ENCODE measurements around the gene DTHD1.

The DTHD1 gene

DNA sequence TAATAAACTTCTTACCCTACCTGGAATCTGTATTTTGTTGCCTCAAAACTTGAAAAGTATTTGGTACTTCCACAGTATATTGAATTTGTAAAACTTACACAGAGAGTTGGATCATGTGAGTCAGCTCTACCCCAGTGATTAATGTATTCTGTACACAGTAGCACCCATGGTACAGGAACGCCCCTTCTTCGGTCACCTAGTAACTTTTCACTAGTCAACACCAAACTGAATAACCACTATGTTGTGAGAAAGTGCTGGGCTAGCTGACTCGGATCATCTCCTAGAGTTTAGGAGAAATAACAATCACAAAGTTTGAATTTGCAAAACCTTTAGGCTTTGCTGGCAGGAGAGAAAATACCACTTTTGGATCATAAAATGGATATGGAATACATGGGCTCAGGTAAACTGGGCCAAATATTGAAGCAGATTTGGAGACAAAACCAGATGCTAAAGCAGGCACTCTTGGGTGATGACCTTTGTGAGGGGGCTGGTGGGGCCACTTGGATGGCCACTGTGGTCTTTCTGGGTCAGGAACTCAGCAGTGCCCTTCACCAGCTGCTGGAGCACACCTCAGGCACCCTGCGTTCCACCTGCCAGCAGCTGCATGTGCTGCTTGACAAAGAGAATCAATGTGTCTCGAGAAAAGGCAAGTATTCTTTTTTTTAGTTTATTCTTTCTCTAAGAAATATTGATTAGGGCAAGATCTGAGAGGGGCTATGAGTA lies at the start of gene DTHD1:
DTHD1 (plus strand) TSS at position 233 of the 723 bp plus-strand sequence; CDS start at position 376, 143 bp downstream.
- DNase-seq = no peak

DNA sequence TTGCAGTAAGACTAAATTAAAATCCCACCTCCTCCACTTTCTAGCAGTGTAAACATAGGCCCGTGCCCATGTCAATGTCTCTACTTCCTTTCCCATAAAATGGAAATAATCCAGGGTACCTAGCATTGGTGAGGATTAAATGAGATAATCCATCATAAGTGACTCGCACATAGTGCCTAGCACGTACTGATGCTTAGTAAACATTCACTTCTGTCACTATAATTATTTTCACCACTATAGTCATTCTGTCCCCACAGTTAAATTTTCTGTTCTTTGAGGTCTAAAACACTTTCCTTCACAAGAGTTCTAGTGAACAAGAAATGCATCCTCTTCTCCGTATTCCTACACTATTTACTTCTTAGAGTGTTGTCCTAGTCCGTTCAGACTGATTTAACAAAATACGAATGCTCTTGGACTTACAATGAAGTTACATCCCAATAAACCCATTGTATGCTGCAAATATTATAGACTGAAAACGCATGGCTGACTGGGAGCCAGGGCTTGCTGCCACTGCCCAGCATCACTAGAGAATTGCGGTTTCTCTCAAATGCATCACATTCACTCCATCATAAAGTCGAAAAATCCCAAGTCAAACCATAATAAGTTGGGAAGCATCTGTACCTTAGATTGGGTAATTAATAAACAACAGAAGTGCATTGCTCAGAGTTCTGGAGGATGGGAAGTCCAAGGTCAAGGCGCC lies 47.7 kb upstream of the DTHD1 start:
- DNase-seq = no peak

DNA sequence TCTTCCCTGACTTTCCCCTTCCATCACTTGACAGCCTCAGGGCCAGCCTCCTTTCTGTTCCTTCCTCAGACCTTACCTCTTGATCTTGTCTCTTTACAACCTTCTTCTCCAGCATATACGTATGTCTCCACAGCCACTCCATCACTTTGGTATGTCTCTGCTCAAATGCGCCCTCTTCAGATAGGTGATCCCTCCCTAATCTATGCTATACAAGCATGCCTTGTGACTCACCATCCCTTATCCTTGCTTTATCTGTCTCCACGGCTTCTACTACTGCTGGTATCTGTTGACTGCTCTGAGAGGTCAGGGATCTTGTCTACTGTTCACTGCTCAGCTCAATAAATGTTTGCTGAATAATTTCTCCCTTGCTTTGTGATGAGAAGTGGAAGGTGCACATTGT lies 46.1 kb upstream of the DTHD1 start:
- DNase-seq = no peak

DNA sequence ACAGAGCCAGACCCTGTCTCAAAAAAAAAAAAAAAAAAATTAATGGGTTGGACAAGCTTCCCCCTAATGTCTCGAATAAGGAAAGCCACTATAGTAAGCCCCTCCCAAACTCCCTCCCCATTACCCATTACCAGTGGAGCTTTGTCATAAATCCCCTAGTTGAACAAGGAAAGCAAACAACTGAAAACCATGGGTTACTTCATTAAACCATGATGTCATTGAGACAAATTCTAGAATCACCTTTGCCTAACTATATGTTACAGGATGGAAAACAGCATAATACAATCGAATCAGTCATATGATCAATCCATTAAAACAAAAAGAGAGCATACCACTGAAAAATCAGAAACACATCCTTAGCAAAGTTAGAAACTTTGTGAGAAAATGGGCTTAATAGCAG lies 45.3 kb upstream of the DTHD1 start:
- no peak for DNase-seq

DNA sequence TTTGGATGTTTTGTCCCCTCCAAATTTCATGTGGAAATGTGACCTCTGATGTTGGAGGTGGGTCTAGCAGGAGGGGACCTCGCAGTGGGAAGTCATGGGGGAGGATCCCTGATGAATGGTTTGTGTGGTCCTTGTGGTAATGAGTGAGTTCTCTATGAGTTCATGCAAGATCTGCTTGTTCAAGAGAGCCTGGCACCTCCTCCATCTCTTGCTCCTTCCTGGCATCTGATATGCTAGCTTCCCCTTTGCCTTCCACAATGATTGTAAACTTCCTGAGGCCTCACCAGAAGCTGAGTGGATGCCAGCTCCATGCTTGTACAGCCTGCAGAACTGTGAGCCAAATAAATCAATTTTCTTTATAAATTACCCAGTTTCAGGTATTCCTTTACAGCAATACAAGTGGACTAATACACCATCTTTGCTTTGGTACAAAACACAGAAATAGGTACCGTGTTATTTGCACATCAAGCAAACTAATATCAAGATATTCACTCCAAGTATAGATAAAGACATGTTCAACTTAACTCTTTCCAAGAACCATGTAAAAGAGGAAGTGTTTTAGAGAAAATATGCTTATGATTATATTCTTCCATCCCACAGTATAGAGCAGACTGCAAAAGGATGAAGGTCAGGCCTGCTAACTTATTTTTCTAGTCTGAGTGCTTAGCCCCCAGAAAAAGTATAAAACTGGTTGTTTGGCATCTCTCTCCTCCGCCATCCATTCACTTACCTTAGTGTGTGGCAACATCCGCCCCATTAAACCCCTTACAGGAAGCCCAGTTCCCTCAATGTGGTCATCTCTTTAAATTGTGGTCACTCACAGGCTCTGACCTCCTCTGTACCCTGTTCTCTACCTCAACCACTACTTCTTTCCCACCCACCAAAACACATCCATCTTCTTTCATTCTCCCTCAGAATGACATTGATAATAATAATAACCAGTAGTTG lies 43.8 kb upstream of the DTHD1 start:
- no peak for DNase-seq

DNA sequence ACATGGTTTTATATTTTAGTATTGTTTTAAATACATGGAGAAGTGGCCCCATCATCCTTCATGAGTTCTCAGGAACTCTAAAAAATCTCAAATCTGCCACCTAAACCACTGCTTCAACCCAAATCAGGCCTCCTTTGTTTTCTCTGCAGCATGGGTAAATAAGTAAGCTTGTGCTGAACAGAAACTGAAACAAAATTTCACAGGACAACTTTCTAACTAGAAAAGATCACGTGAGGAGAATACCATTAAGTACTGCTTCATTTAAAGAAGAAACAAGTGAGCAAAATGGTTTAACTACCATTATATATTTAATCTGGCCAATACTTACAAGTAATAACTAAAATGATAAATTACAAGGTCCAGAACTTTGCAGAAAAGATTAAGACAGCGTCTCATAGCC lies 39.6 kb upstream of the DTHD1 start:
- no peak for DNase-seq

DNA sequence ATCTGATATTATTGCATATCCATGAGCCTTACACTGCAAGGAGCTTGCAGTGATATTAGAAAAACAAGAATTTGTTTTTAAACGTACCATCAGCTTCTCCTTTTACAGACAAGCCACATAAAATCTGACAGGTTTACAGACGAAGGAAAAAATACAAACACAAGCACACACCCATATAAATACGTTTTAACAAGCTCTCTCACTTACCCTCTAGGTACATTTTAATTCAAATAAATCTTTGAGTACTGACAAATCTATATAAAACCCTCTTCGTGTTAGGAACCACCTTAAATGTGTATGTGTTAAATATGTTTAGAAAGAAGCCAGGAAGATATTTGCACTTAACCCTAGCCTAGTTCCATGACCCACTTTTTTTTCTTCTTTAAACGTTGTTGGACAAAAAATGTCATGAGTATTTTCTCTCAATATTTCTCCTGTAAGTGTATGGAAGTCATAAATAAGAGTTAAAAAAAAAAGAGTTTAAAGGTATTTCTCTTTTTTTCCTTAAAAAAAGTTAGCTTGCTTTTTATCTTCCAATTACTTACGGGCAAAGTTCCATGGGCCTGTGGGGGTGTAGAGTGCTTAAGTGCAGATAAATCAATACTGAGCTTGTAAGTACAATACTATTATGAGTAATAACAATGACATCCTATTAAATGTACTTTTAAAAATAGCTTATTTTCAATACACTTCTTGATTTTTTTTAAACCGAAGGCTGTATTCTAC lies 38.6 kb upstream of the DTHD1 start:
- no peak for DNase-seq

DNA sequence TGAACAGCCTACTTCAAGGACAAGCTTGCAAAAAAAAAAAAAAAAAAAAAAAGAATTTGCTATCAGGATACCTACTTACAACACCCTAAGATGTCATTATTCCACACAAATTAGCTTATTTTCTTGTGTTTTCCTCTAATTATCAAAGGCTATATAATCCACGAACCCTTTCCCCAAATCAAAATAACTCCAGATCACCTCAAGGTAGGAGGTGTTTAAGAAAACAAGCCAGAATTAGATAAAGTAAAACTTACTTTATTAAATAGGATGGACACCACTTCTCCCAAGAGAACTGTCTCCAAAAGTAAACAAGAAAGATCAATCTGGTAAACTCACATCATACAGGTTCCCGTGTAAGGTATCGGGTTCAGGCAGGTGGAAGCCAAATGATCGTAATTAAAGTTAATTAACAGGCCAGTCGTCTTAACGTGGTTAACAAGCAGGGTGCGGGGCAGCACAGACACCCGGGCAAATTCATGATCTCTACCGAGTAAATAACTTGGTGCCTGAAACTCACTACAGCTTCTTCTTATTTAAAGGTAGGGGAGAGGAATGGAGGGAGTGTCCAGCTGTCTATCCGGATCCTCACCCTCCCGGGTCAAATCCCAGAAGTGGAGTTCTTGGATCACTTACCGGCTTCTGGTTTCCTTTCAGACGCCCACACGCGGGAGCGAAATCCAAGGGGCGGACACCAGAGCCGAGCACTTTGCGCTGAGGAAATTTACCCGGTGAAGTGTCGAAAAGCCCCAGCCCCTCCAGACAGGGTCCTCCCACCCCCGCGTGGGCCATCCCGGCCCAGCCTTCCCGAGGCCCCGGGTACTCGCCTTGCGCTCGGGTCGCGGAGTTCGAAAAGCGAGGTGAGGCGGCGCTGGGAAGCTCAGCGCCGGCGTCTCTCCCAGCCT lies 37.8 kb upstream of the DTHD1 start:
- no peak for DNase-seq

DNA sequence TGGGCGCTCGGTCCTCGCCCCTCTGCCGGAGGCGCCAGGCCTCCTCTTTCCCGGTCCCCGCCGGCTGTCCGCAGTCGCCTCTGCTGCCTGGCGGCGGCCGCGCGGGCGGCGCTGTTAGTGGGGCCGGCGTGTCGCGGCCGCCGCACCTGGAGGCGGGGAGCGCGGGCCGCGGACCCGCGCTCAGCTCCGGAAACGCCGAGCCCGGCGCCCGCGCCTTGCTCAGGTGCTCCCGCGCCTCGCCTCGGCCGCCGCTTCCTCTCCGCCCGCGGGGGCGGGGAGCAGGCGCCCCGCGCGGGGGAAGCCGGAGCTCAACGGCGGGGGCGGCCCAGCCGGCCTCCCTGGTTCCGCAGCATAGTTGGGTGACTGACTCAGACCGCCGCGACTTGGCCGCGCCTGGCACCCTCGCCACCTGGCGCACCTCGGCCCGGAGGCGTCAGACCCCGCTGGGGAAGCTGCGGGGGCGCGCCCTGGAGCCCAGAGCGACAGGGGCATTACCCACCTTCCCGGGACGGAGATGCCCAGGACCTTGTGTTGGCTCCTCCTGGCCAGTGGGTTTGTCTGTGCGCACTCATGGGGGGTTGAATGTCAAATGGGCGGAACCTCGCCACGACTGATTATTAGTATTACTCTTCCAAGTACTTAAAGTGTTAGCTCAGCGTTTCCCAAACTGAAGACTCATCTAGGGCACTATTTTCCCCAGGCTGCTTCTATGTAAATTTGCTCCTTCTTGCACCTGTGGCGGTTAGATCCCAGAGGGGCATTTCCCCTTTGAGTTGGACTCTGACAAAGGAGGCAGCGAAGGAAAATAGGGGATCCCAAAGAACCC lies 36.9 kb upstream of the DTHD1 start, which contains the start of gene ARAP2:
ARAP2 (minus strand) TSS at position 258 of the 826 bp plus-strand sequence. CDS start 15,028 bp downstream, outside the sequence.
- no peak for DNase-seq

DNA sequence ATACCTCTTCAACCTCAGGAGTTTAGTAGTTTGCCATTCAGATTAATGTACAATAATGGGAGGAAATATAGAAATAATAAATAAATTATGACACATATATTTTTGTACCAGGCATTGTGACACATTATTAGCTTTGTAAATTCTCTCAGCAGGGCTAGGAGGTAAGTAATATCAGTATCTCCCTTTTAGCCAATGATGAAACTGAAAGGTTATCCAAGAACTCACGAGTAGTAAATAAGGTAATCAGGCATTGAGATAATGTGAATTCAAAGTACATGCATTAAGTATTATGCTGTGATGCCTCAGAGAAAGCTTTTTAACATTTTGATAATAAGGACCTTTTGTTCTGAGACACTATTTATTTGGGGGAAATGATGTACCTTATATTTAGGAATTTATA lies 31.8 kb upstream of the DTHD1 start:
- no peak for DNase-seq

DNA sequence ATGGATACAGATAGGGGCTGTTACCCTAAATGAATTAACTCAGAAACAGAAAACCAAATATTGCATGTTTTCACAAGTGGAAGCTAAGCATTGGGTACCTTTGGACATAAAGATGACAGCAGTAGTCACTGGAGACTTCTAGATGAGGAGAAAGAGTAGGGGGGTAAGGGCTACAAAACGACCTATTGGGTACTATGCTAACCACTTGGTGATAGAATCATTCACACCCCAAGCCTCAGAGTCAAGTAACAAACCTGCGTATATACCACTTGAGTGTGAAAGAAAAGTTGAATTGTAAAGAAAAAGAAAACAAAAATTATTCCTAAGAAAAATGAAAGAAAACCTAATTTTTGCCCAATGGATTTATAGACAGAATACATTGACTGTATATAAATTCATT lies 29.4 kb upstream of the DTHD1 start:
- no peak for DNase-seq

DNA sequence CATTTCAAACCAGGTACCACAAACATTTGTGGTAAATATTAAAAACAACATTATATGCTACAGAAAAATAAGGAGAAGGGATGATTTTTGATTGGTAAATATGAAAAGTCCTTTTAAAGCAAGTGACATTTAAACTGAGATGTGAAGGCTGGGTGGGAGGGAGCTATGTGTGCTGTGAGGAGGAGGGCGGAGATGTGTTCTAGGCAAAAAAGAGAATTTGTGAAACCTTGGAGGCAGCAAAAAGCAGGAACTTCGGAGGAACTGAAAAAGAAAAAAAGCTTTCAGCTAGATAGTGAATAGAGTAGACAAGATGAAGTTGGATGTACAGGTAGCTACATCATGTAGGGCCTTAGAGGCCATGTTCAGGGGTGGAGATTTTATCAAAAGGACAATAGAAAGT lies 27.0 kb upstream of the DTHD1 start:
- no peak for DNase-seq

DNA sequence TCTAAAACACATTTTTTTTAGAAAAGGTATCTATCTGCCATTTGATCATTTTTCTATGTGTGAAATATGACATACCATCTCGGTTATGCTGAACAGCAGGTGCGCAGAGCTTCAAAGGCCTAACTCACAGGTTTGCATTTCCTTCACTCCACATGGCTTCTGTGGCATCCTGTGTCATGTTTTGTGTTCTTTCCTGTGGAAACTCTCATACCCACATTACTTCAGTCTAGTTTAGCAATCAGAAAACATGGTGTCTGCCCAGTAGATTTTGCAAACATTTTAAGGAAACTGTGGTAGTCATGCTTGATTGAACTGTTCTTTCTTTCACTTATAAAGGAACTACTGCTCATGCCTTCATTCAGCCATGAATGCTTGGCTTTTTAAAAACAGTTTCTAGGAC lies 25.8 kb upstream of the DTHD1 start:
- DNase-seq = no peak

DNA sequence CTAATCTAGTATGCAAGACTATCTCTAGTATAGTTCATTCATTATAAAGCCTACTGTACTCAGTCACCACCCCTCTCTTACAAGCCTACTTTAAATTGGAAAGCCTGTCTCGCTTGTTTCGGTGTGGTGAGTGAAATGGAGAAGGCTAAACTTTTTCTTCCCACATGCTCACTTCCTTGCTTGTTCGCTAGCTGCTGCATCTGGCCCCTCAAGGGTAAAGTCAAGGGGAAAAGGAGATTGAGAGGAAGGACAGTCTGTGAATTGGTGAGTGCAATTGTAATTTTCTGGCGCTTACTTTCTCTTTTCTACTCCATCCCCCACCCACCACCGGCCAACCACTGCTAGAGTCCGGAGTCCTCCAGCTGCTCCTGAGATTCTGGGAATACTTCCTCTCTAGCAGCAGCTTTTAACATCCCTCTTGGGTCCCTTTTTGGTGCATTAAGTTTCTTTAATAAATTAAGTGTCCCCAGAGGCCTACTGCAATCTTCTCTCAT lies 25.0 kb upstream of the DTHD1 start:
- no peak for DNase-seq

DNA sequence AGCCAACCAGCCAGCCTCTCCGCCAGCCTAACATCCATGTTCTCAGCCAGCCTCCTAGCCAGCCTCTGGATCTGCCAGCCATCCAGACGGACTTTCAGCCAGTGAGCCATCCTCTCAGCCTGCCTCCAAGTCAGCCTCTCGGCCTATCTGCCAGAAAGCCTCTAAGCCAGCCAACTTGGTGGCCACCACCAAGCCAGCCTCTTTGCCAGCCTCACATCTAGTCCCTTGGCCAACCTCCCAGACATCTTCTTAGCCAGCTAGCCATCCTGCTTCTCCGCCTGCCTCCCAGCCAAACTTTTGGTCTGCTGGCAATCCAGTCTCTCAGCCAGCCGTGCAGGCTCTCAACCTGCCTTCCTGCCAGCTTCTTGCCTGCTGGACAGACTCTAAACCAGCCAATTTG lies 20.7 kb upstream of the DTHD1 start:
- no peak for DNase-seq

DNA sequence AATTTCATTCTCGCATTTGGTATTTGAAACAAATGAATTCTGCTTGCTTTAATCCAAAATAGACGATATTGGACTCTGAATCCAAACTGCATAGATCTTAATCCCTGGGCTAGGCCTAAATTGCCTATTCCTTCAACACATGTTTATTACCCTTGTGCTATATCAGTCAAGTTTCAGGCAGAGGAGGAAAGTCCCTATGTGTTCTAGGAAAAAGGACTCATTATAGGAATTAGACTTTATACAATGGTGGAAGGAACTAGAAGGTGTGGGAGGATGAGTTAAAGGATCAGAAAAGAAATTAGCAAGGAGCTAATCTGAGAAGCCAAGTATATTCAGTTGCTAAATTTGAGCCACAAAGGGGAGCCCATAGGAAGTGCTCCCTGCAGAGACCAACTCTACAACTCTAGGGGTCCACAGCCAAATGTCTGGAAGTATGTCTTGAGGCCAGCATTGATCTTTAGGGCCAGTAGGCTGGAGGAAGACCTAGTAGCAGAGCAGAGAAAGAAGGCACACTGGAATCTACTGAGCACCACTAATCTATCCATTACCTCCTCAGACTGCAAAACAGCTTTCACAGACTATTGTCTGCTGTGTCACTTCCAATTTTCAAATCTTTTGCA lies 17.1 kb upstream of the DTHD1 start:
- DNase-seq = no peak

DNA sequence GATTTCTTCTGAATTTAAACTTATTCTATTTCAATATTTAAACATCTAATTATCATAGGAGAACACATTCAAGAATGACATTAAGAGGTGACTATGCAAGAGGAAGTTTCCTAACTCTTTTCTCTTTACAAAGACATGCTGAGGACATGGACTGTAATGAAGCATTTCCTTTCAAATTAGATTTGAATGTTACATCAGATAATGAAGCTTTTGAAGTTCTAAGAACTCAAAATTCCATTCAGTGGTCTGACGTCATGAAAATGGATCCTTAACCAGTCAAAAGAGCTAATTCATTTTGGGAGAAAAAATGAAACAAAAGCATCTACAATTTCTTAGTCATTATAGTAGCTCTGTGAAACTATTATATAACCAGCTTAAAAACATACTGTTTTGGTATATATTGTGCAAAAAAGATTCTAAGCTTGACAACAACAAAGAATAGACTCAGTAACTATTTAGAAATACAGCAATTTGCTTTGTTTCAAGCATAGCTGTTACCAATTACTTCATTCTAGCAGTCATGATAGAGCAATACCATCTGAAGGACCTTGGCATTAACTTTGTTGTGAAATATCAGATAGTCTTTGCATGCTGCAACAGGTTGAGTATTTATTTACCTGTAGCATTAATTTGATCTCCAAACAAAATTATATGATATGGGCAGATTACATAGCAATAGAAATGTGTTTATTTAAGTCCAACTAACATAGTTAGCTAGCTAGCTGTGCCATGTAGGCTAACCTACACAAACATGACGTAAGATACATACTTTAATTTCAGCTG lies 13.7 kb upstream of the DTHD1 start:
- DNase-seq = no peak

DNA sequence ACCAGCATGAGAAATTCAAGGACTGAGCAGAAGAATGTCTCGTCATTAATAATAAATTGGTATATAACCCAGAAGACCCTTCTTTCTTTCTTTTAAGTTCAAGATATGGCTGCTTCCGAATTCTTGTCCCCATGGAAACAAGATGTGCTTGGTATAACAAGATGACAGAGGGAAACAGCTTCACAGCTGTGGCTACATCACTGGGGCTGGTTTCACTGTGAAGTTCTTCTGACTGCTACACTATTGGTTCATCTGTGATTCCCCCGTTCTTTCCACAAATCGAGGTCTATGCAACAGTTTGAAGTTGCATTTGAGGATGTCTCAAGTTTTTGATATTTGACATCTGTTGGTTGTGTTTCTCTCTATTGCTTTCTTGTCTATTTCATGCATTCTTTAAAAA lies 12.3 kb upstream of the DTHD1 start:
- DNase-seq = no peak

DNA sequence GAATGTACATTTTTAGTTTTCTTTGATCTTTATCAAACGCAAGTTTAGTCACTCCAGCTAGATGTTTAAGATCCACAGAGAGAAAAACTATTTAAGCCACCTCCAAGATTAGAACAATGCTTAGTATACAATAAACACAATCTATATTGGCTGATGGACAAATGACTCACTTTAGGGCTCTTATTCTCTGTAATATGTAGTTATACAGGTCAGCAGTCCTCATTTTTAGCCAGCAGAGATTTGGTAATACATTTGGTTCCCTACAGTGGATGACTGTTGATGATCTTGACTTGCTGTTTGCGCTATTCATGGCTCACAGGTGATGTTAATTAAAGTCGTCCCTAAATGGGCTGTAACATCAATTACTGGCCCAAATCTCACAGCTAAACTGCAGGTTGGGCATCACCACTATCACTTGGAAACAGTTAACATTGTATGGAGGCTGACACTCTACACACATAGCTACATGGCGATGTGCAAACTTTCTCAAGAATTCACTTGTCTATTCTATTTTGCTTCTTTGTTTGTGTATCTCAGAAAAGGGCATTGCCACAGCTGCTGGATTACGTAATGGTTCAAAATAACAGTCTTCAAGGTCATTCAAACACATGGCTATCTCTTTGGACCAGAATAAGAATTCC lies 11.8 kb upstream of the DTHD1 start:
- DNase-seq = no peak

All from NCI-H1436 (cell line).